Gastrocnemius medialis (tissue), 4 donors: ENCODE data around the gene ERCC4.

ENCODE experiments used
- CTCF ChIP-seq, 5 experiments: fragments of 450-650 bp in 3 of 5; fragments of 200-600 bp in 2 of 5; sonication (generic) in 2 of 5; IDR thresholded peaks in 4 of 5; conservative IDR thresholded peaks in 1 of 5; 1 replicate in 4 of 5; 2 replicates in 1 of 5; pipeline ENCODE4 v1.5.1; 2016 to 2019; ENCODE audit warnings: antibody characterized with exemption in 5 of 5, mild to moderate bottlenecking in 3 of 5, moderate library complexity in 3 of 5
- POLR2A ChIP-seq, 2 donors: fragments of 450-650 bp; IDR thresholded peaks; one replicate each; pipeline ENCODE4 v1.6.1; 2017; ENCODE audit warnings: antibody characterized with exemption in 2 of 2, mild to moderate bottlenecking in 2 of 2, moderate library complexity in 2 of 2

DNA sequence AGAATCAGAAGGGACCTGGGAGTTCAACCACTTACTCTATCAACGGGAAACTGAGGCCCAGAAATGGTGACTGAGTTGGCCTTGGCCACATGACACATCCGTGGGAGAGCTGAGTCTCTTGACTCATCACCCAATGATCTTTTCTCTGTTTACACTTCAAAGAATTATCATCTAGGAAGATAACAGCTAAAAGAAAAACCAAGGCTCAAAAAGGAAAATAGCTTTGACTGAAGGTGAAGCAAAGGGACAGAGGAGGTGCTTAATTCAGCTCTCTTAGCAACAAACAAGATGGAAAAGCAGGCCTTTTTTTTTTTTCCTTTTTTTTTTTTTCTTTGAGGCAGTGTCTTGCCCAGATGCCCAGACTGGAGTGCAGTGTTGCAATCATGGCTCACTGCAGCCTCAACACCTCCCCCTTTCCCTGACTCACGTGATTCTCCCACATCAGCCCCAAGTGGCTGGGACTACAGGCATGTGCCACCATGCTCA, 16.7 kb downstream of the ERCC4 start:
- TF ChIP-seq CTCF (IDR thresholded peaks at IDR 0.05 in 4 of 5, conservative IDR thresholded peaks at IDR 0.05 in 1 of 5) (no peak), POLR2A (IDR thresholded peaks at IDR 0.05) (no peak)
